ENCODE data around the gene LRTM1. TPM values are rescaled to one million over a fixed set of nuclear protein-coding genes. Genes with fewer than 3 reads are reported as not detected.

The LRTM1 gene
- total and polyA plus RNA-seq, 12 donors, result not detected

- Histone ChIP-seq H3K9me3 (no peaks in the 10 kb centered on the region), H3K27ac (peak overlapping the region in 1 of 10 donors; percentile 6), H3K4me3 (peak overlapping the region in 1 of 10 donors; percentile 5), H3K4me1 (peaks cover 0 to 37% (median 0%) of the 10 kb centered on the region in 9 donors), H3K36me3 (no peaks in the 10 kb centered on the region), H3K27me3 (peaks cover 0 to 4% (median 0%) of the 10 kb centered on the region in 7 donors)
- TF ChIP-seq CTCF (IDR thresholded peaks at IDR 0.05), result no peak
- no peak for DNase-seq
- 88 to 91% methylated on average over 5 of the region's 5 CpGs for WGBS, 2 donors
- ATAC-seq, result no peak
- intact Hi-C loops (cut with DNase I), result no loop called here
These were observed 40.8 kb upstream of the LRTM1 start for GRCh38 chr3:54968546-54969172.

- DNase-seq (no peak), ATAC-seq (peak in 1 of 8 donors; percentile 29)
- 84 to 89% methylated on average over 1 of the region's 1 CpG for WGBS, 2 donors
- Histone ChIP-seq H3K4me1 (peaks cover 0 to 39% (median 0%) of the 10 kb centered on the region in 9 donors), H3K36me3 (no peaks in the 10 kb centered on the region), H3K4me3 (peak overlapping the region in 1 of 10 donors; percentile 5), H3K27ac (peak overlapping the region in 1 of 10 donors; percentile 6), H3K9me3 (no peaks in the 10 kb centered on the region), H3K27me3 (peaks cover 0 to 4% (median 0%) of the 10 kb centered on the region in 7 donors)
- TF ChIP-seq CTCF (IDR thresholded peaks at IDR 0.05), result no peak
- intact Hi-C loops (cut with DNase I), result no loop called here
These were observed 39.9 kb upstream of the LRTM1 start for GRCh38 chr3:54967731-54968161.

GRCh38 chr3:54966979-54967378 is 39.1 kb upstream of the LRTM1 start:
- intact Hi-C loops (cut with DNase I), result no loop called here
- H3K4me1 ChIP-seq, result peaks cover 0 to 39% (median 0%) of the 10 kb centered on the region in 9 donors
- no peak overlapping the region for H3K27ac ChIP-seq
- no peak for ATAC-seq
- DNase-seq, result no peak
- 66 to 70% methylated on average over 6 of the region's 6 CpGs for WGBS, 2 donors
- H3K9me3 ChIP-seq, result no peaks in the 10 kb centered on the region
- TF ChIP-seq CTCF (IDR thresholded peaks at IDR 0.05), result no peak
- H3K27me3 ChIP-seq, result peaks cover 0 to 4% (median 0%) of the 10 kb centered on the region in 7 donors
- no peaks in the 10 kb centered on the region for H3K36me3 ChIP-seq
- H3K4me3 ChIP-seq, result no peak overlapping the region

GRCh38 chr3:54965746-54966145 is 37.9 kb upstream of the LRTM1 start:
- no peak overlapping the region for H3K4me3 ChIP-seq
- no peaks in the 10 kb centered on the region for H3K36me3 ChIP-seq
- intact Hi-C loops (cut with DNase I), result no loop called here
- ATAC-seq, result no peak
- no peaks in the 10 kb centered on the region for H3K9me3 ChIP-seq
- 81 to 89% methylated on average over 6 of the region's 6 CpGs for WGBS, 2 donors
- H3K27me3 ChIP-seq, result peaks cover 0 to 4% (median 0%) of the 10 kb centered on the region in 7 donors
- DNase-seq, result no peak
- peaks cover 0 to 34% (median 0%) of the 10 kb centered on the region in 9 donors for H3K4me1 ChIP-seq
- no peak overlapping the region for H3K27ac ChIP-seq
- TF ChIP-seq CTCF (IDR thresholded peaks at IDR 0.05), result no peak

Measured in heart right ventricle (tissue), 16 donors.